CD8-positive, alpha-beta memory T cell (primary cell): Measurements from ENCODE around the gene BTBD9. TPM values are rescaled to one million over a fixed set of nuclear protein-coding genes. Genes with fewer than 3 reads are reported as not detected.
A peak's percentile ranks its signal among the peaks of the same experiment; 100 is the strongest.

Experiments used
- CTCF ChIA-PET: fragments of 350-600 bp; sonication (Branson Sonifier 250); formaldehyde crosslinking; loops from one replicate; lab custom pipeline; 2021; ENCODE audit warnings: antibody characterized with exemption; lab: Charles Lee
- POLR2A ChIA-PET: fragments of 350-600 bp; sonication (Branson Sonifier 250); formaldehyde crosslinking; loops from one replicate; lab custom pipeline; 2021; ENCODE audit warnings: antibody characterized with exemption; lab: Charles Lee
- DNase-seq, 5 donors: peaks; one replicate each; pipeline versions ENCODE4 v3.0.0 to v3.0.0-alpha.2; 2020 to 2022; ENCODE audit warnings: mixed read lengths in 1 of 5
- H3K27ac ChIP-seq: one replicate; pipeline ENCODE4 v1.7.0; 2013; ENCODE audit warnings: low read depth, mild to moderate bottlenecking, low read length, moderate library complexity
- H3K27me3 ChIP-seq: 2 replicates; pipeline ENCODE4 v1.7.0; 2013; ENCODE audit warnings: low read length, mild to moderate bottlenecking; ENCODE audit not compliant: insufficient read depth, poor library complexity, severe bottlenecking
- H3K36me3 ChIP-seq: 2 replicates; pipeline ENCODE4 v1.7.0; 2013; ENCODE audit warnings: mild to moderate bottlenecking, low read length, moderate library complexity; ENCODE audit not compliant: insufficient read depth
- H3K4me1 ChIP-seq: 2 replicates; pipeline ENCODE4 v1.7.0; 2013; ENCODE audit warnings: mild to moderate bottlenecking, low read length, moderate library complexity; ENCODE audit not compliant: insufficient read depth
- H3K4me3 ChIP-seq: 2 replicates; pipeline ENCODE4 v1.7.0; 2013; ENCODE audit warnings: mild to moderate bottlenecking, low read length
- H3K9me3 ChIP-seq: 2 replicates; pipeline ENCODE4 v1.7.0; 2013; ENCODE audit warnings: mild to moderate bottlenecking, low read length
- H3K27ac Mint-ChIP-seq, 8 donors: one replicate each; pipeline ENCODE4 v1.8.0; 2020 to 2021; ENCODE audit warnings: mixed read lengths in 8 of 8, mild to moderate bottlenecking in 6 of 8, inconsistent platforms in 3 of 8, moderate library complexity in 3 of 8
- H3K27me3 Mint-ChIP-seq, 2 donors: one replicate each; pipeline ENCODE4 v1.8.0; 2020 to 2021; ENCODE audit warnings: mixed read lengths in 2 of 2, mild to moderate bottlenecking in 1 of 2, moderate library complexity in 1 of 2
- H3K36me3 Mint-ChIP-seq, 3 donors: one replicate each; pipeline ENCODE4 v1.8.0; 2020 to 2021; ENCODE audit warnings: mixed read lengths in 3 of 3, inconsistent platforms in 1 of 3, mild to moderate bottlenecking in 1 of 3
- H3K4me1 Mint-ChIP-seq, 3 donors: one replicate each; pipeline ENCODE4 v1.8.0; 2020 to 2021; ENCODE audit warnings: mixed read lengths in 3 of 3, inconsistent platforms in 1 of 3, mild to moderate bottlenecking in 1 of 3
- H3K4me3 Mint-ChIP-seq, 7 donors: one replicate each; pipeline ENCODE4 v1.8.0; 2020 to 2021; ENCODE audit warnings: mixed read lengths in 7 of 7, mild to moderate bottlenecking in 6 of 7, moderate library complexity in 4 of 7, inconsistent platforms in 2 of 7
- H3K9me3 Mint-ChIP-seq, 5 donors: one replicate each; pipeline ENCODE4 v1.8.0; 2020 to 2022; ENCODE audit warnings: mixed read lengths in 5 of 5, mild to moderate bottlenecking in 3 of 5, moderate library complexity in 2 of 5, inconsistent platforms in 1 of 5
- polyA plus RNA-seq: library from polyadenylated mRNA; unstranded; fragments of 300-500 nt; fragmentation: Illumina TruSeq; gene quantifications from one replicate; pipeline ENCODE4 v1.2.3, GENCODE V29; 2021
- total RNA-seq, 2 experiments: library from RNA; stranded (reverse); gene quantifications; one replicate each; pipeline ENCODE4 v1.2.3, GENCODE V29; 2021

The BTBD9 gene
- total and polyA plus RNA-seq, 3 experiments from 2014 or later: 12.2 to 17.7 (median 14.9) TPM

GRCh38 chr6:38164671-38165108 lies 475.0 kb downstream of the BTBD9 start:
- Histone ChIP-seq H3K27me3 (no peaks in the 10 kb centered on the region), H3K4me3 (no peak overlapping the region), H3K27ac (no peak overlapping the region), H3K9me3 (no peaks in the 10 kb centered on the region), H3K36me3 (no peaks in the 10 kb centered on the region), H3K4me1 (no peaks in the 10 kb centered on the region)
- no peak overlapping the region for H3K4me3 Mint-ChIP-seq
- peak overlapping the region in 1 of 8 donors; percentile 64 for H3K27ac Mint-ChIP-seq
- no peaks in the 10 kb centered on the region for H3K27me3 Mint-ChIP-seq
- no peak for DNase-seq
- POLR2A ChIA-PET: no interaction called here
- peaks cover 0 to 6% (median 1%) of the 10 kb centered on the region in 3 donors for H3K36me3 Mint-ChIP-seq
- peaks cover 0 to 1% (median 0%) of the 10 kb centered on the region in 5 donors for H3K9me3 Mint-ChIP-seq
- H3K4me1 Mint-ChIP-seq: no peaks in the 10 kb centered on the region
- CTCF ChIA-PET: no interaction called here

- H3K9me3 ChIP-seq: no peaks in the 10 kb centered on the region
- POLR2A ChIA-PET: no interaction called here
- no peak overlapping the region for H3K27ac ChIP-seq
Observed at GRCh38 chr6:38164131-38164481, 475.6 kb downstream of the BTBD9 start.

GRCh38 chr6:38163186-38164130 lies 476.3 kb downstream of the BTBD9 start:
- Mint-ChIP-seq H3K4me1 (no peaks in the 10 kb centered on the region), H3K9me3 (peaks cover 0 to 1% (median 0%) of the 10 kb centered on the region in 5 donors), H3K36me3 (peaks cover 3 to 13% (median 9%) of the 10 kb centered on the region in 3 donors), H3K27me3 (no peaks in the 10 kb centered on the region), H3K27ac (peak overlapping the region in 1 of 8 donors; percentile 55), H3K4me3 (no peak overlapping the region)
- Histone ChIP-seq H3K9me3 (no peaks in the 10 kb centered on the region), H3K27me3 (no peaks in the 10 kb centered on the region), H3K36me3 (no peaks in the 10 kb centered on the region), H3K4me3 (no peak overlapping the region), H3K27ac (no peak overlapping the region), H3K4me1 (no peaks in the 10 kb centered on the region)
- POLR2A ChIA-PET: no interaction called here
- no peak for DNase-seq
- CTCF ChIA-PET: no interaction called here

More at GRCh38 chr6:38164131-38164481, 475.6 kb downstream of the BTBD9 start:
- no peaks in the 10 kb centered on the region for H3K4me1 Mint-ChIP-seq
- no peaks in the 10 kb centered on the region for H3K36me3 ChIP-seq
- DNase-seq: no peak
- CTCF ChIA-PET: no interaction called here
- H3K36me3 Mint-ChIP-seq: peaks cover 1 to 8% (median 2%) of the 10 kb centered on the region in 3 donors
- H3K27me3 ChIP-seq: no peaks in the 10 kb centered on the region
- H3K27me3 Mint-ChIP-seq: no peaks in the 10 kb centered on the region
- peaks cover 0 to 1% (median 0%) of the 10 kb centered on the region in 5 donors for H3K9me3 Mint-ChIP-seq
- peak overlapping the region in 2 of 8 donors; percentile 64 to 83 for H3K27ac Mint-ChIP-seq
- no peaks in the 10 kb centered on the region for H3K4me1 ChIP-seq
- no peak overlapping the region for H3K4me3 Mint-ChIP-seq
- H3K4me3 ChIP-seq: no peak overlapping the region

- Mint-ChIP-seq H3K36me3 (peaks cover 3 to 13% (median 9%) of the 10 kb centered on the region in 3 donors), H3K27ac (no peak overlapping the region), H3K4me3 (no peak overlapping the region), H3K4me1 (no peaks in the 10 kb centered on the region), H3K27me3 (no peaks in the 10 kb centered on the region), H3K9me3 (peaks cover 0 to 1% (median 0%) of the 10 kb centered on the region in 5 donors)
- Histone ChIP-seq H3K4me3 (no peak overlapping the region), H3K27me3 (no peaks in the 10 kb centered on the region), H3K4me1 (no peaks in the 10 kb centered on the region), H3K36me3 (no peaks in the 10 kb centered on the region), H3K27ac (no peak overlapping the region), H3K9me3 (no peaks in the 10 kb centered on the region)
- CTCF ChIA-PET: no interaction called here
- DNase-seq: no peak
- POLR2A ChIA-PET: no interaction called here
Observed at GRCh38 chr6:38162493-38163185, 477.1 kb downstream of the BTBD9 start.

GRCh38 chr6:38161754-38162492 lies 477.8 kb downstream of the BTBD9 start:
- no peaks in the 10 kb centered on the region for H3K27me3 ChIP-seq
- Mint-ChIP-seq H3K4me1 (no peaks in the 10 kb centered on the region), H3K27me3 (no peaks in the 10 kb centered on the region), H3K4me3 (peak overlapping the region in 2 of 7 donors; percentile 25 to 52), H3K36me3 (peaks cover 3 to 13% (median 9%) of the 10 kb centered on the region in 3 donors), H3K9me3 (peaks cover 0 to 1% (median 0%) of the 10 kb centered on the region in 5 donors), H3K27ac (peak overlapping the region in 1 of 8 donors; percentile 77)
- H3K4me3 ChIP-seq: no peak overlapping the region
- DNase-seq: no peak
- H3K4me1 ChIP-seq: no peaks in the 10 kb centered on the region
- ChIA-PET POLR2A (no interaction called here), CTCF (no interaction called here)
- no peaks in the 10 kb centered on the region for H3K36me3 ChIP-seq
- H3K9me3 ChIP-seq: no peaks in the 10 kb centered on the region
- H3K27ac ChIP-seq: no peak overlapping the region

GRCh38 chr6:38161331-38161730 lies 478.4 kb downstream of the BTBD9 start:
- H3K4me3 ChIP-seq: no peak overlapping the region
- peaks cover 0 to 1% (median 0%) of the 10 kb centered on the region in 5 donors for H3K9me3 Mint-ChIP-seq
- H3K4me3 Mint-ChIP-seq: peak overlapping the region in 1 of 7 donors; percentile 65
- no peaks in the 10 kb centered on the region for H3K27me3 ChIP-seq
- H3K36me3 ChIP-seq: no peaks in the 10 kb centered on the region
- ChIA-PET CTCF (no interaction called here), POLR2A (no interaction called here)
- no peak for DNase-seq
- no peaks in the 10 kb centered on the region for H3K9me3 ChIP-seq
- H3K36me3 Mint-ChIP-seq: peaks cover 3 to 13% (median 9%) of the 10 kb centered on the region in 3 donors
- no peaks in the 10 kb centered on the region for H3K4me1 Mint-ChIP-seq
- no peaks in the 10 kb centered on the region for H3K27me3 Mint-ChIP-seq
- H3K27ac ChIP-seq: no peak overlapping the region
- peak overlapping the region in 2 of 8 donors; percentile 18 to 39 for H3K27ac Mint-ChIP-seq
- no peaks in the 10 kb centered on the region for H3K4me1 ChIP-seq

GRCh38 chr6:38160831-38161230 lies 478.9 kb downstream of the BTBD9 start:
- Mint-ChIP-seq H3K27ac (peak overlapping the region in 2 of 8 donors; percentile 18 to 39), H3K4me1 (peaks cover 0 to 2% (median 0%) of the 10 kb centered on the region in 3 donors), H3K9me3 (peaks cover 0 to 1% (median 0%) of the 10 kb centered on the region in 5 donors), H3K36me3 (peaks cover 3 to 16% (median 9%) of the 10 kb centered on the region in 3 donors), H3K4me3 (no peak overlapping the region), H3K27me3 (no peaks in the 10 kb centered on the region)
- Histone ChIP-seq H3K27me3 (no peaks in the 10 kb centered on the region), H3K9me3 (no peaks in the 10 kb centered on the region), H3K4me3 (no peak overlapping the region), H3K27ac (no peak overlapping the region), H3K36me3 (no peaks in the 10 kb centered on the region), H3K4me1 (no peaks in the 10 kb centered on the region)
- POLR2A ChIA-PET: no interaction called here
- no peak for DNase-seq
- CTCF ChIA-PET: no interaction called here
